K562 (cell line): ENCODE measurements around the gene PDE8B. TPM values are rescaled to one million over a fixed set of nuclear protein-coding genes. Genes with fewer than 3 reads are reported as not detected.

Experiments
- ATAC-seq: fragments of 200-7000 bp; cut with Tn5 transposase; 3 replicates; pipeline ENCODE4 v1.9.1; 2020; ENCODE audit warnings: moderate library complexity
- BruUV-seq: library from RNA; stranded (reverse); fragments of 400-500 nt; replicated peaks from 2 replicates; lab custom pipeline; 2021; lab: Mats Ljungman, UMichigan
- CTCF ChIA-PET: fragments of 300-600 bp; formaldehyde crosslinking; extraction: SDS; loops from one replicate; lab custom pipeline; 2021; ENCODE audit warnings: low intra/inter-chr PET ratio; lab: Yijun Ruan, JAX
- POLR2A ChIA-PET: fragments of 300-600, 350-650 bp; sonication (Branson Sonifier 250); formaldehyde crosslinking; extraction: SDS; loops from one replicate; lab custom pipeline; 2021; ENCODE audit warnings: antibody characterized with exemption, inconsistent platforms; lab: Yijun Ruan, JAX
- DNase-seq, 4 experiments: peaks; one replicate each; pipeline versions ENCODE4 v3.0.0 to v3.0.0-alpha.2; 2011 to 2018; ENCODE audit warnings: low spot score in 3 of 4, mixed read lengths in 3 of 4; ENCODE audit errors: extremely low read depth in 1 of 4
- FAIRE-seq: peaks from 2 replicates; lab custom pipeline; 2011; peaks lifted over from hg19 to GRCh38; lab: Jason Lieb, UNC
- H2AFZ ChIP-seq: 2 replicates; pipeline ENCODE4 v1.6.0; 2011; ENCODE audit warnings: low read depth, low read length, control low read depth, inconsistent platforms
- H3K27ac ChIP-seq: fragments of 200-600 bp; 3 replicates; pipeline ENCODE4 v1.8.0; 2011; ENCODE audit warnings: low read depth, mild to moderate bottlenecking, control low read depth, inconsistent platforms, low read length, moderate library complexity, mixed read lengths; ENCODE audit errors: extremely low read depth
- H3K27me3 ChIP-seq, 2 experiments: fragments of 300-600 bp in 1 of 2; 2 replicates in 1 of 2; 3 replicates in 1 of 2; pipeline versions ENCODE4 v1.6.0 to v1.8.0; 2011; ENCODE audit warnings: inconsistent platforms in 2 of 2, low read length in 2 of 2, mild to moderate bottlenecking in 1 of 2, mixed read lengths in 1 of 2, moderate library complexity in 1 of 2; ENCODE audit not compliant: control insufficient read depth in 2 of 2, insufficient read depth in 2 of 2
- H3K36me3 ChIP-seq: fragments of 300-600 bp; 3 replicates; pipeline ENCODE4 v1.8.0; 2011; ENCODE audit warnings: mild to moderate bottlenecking, low read length, inconsistent platforms; ENCODE audit not compliant: control insufficient read depth, insufficient read depth
- H3K4me1 ChIP-seq, 2 experiments: fragments of 200-600 bp in 1 of 2; replicated peaks in 1 of 2; 2 replicates in 1 of 2; 3 replicates in 1 of 2; pipeline versions ENCODE4 v1.5.1 to v1.8.0; 2011; ENCODE audit warnings: inconsistent platforms in 2 of 2, low read length in 2 of 2, mild to moderate bottlenecking in 1 of 2, mixed read lengths in 1 of 2, moderate library complexity in 1 of 2; ENCODE audit not compliant: control insufficient read depth in 2 of 2, insufficient read depth in 2 of 2
- H3K4me2 ChIP-seq: 2 replicates; pipeline ENCODE4 v1.6.1; 2011; ENCODE audit warnings: low read length, control low read depth, inconsistent platforms, mixed read lengths; ENCODE audit not compliant: insufficient read depth
- H3K4me3 ChIP-seq: fragments of 200-600 bp; sonication (generic), shearing (Covaris generic); 2 replicates; pipeline ENCODE4 v1.5.1; 2016; ENCODE audit warnings: control low read depth, inconsistent platforms
- H3K79me2 ChIP-seq: fragments of 200-600 bp; 3 replicates; pipeline ENCODE4 v1.8.0; 2011; ENCODE audit warnings: low read length, inconsistent platforms; ENCODE audit not compliant: control insufficient read depth, insufficient read depth
- H3K9ac ChIP-seq, 2 experiments: 2 replicates each; pipeline versions ENCODE4 v1.6.0 to v1.6.1; 2011; ENCODE audit warnings: low read depth in 2 of 2, low read length in 2 of 2, control low read depth in 1 of 2, inconsistent platforms in 1 of 2, mild to moderate bottlenecking in 1 of 2, mixed read lengths in 1 of 2; ENCODE audit not compliant: insufficient read depth in 1 of 2
- H3K9me1 ChIP-seq: one replicate; pipeline ENCODE4 v1.6.0; 2011; ENCODE audit warnings: inconsistent platforms, mild to moderate bottlenecking, low read length, moderate library complexity; ENCODE audit not compliant: control insufficient read depth, insufficient read depth
- H3K9me3 ChIP-seq: replicated peaks from 2 replicates; pipeline ENCODE4 v1.5.1; 2011; ENCODE audit warnings: low read depth, low read length, inconsistent platforms; ENCODE audit not compliant: control insufficient read depth, insufficient read depth
- H4K20me1 ChIP-seq: replicated peaks from 2 replicates; pipeline ENCODE4 v1.6.1; 2011; ENCODE audit warnings: low read length, inconsistent platforms, mixed read lengths; ENCODE audit not compliant: control insufficient read depth, insufficient read depth
- KLF16 ChIP-seq: IDR thresholded peaks from 2 replicates; pipeline ENCODE4 v1.6.1; 2016; ENCODE audit warnings: antibody characterized with exemption
- MTF1 ChIP-seq: fragments of 250-450 bp; sonication (Bioruptor Pico); IDR thresholded peaks from 2 replicates; pipeline ENCODE4 v1.9.0; 2021; ENCODE audit warnings: moderate library complexity, mild to moderate bottlenecking, inconsistent platforms, borderline replicate concordance
- NR2F6 ChIP-seq: fragments of 450-650 bp; formaldehyde crosslinking; IDR thresholded peaks from 2 replicates; pipeline ENCODE4 v1.4.0; 2020; ENCODE audit warnings: mild to moderate bottlenecking
- NRF1 ChIP-seq, 2 experiments: fragments of 450-650 bp; IDR thresholded peaks in 1 of 2; conservative IDR thresholded peaks in 1 of 2; 2 replicates each; pipeline ENCODE4 v1.6.1; 2014; ENCODE audit warnings: mild to moderate bottlenecking in 2 of 2
- RBM17 ChIP-seq: fragments of 200-400 bp; formaldehyde crosslinking; IDR thresholded peaks from 2 replicates; pipeline ENCODE4 v1.6.1; 2017; ENCODE audit warnings: low read depth, mild to moderate bottlenecking, low read length, borderline replicate concordance
- SMAD2 ChIP-seq: fragments of 150-350 bp; IDR thresholded peaks from 2 replicates; pipeline ENCODE4 v1.6.1; 2014; ENCODE audit warnings: low read depth, mild to moderate bottlenecking, low read length
- WGBS: fragments of 100-300 bp; shearing (Covaris generic); methylation state at CpG from one replicate; pipeline ENCODE4 v1.1.6; 2016; ENCODE audit warnings: low coverage, mixed read lengths; ENCODE audit not compliant: insufficient coverage; ENCODE audit errors: missing lambda C conversion rate; 5-methylcytosine and 5-hydroxymethylcytosine counted together
- in situ Hi-C: fragments of 300-500 bp; cut with MboI; formaldehyde crosslinking; loops from 4 replicates; pipeline ENCODE4 v1.15.0; 2018; ENCODE audit warnings: inconsistent platforms, mixed read lengths
- intact Hi-C: fragments of 100-400 bp; cut with micrococcal nuclease; formaldehyde crosslinking; loops from 2 replicates; pipeline ENCODE4 v1.14.2; 2022
- polyA plus RNA-seq, 8 experiments: library from polyadenylated mRNA; depleted of rRNA in 4 of 8; stranded (reverse) in 5 of 8; unstranded in 3 of 8; fragments of >200 nt; fragmentation: Nextera tagmentation in 2 of 8; fragmentation: Illumina TruSeq in 1 of 8; extraction: Ambion mirVana in 2 of 8; extraction: Trizol in 1 of 8; gene quantifications; 2 replicates each; pipeline versions ENCODE4 v1.2.1 to v1.2.3, GENCODE V29; 2011 to 2014; ENCODE audit warnings: inconsistent platforms in 1 of 8, missing spikeins in 1 of 8
- total RNA-seq, 7 experiments: library from RNA; depleted of rRNA in 6 of 7; stranded (reverse); fragments of >200 nt in 6 of 7; fragmentation: Illumina TruSeq in 2 of 7; extraction: Trizol in 2 of 7; gene quantifications; 2 replicates each; pipeline versions ENCODE4 v1.2.1 to v1.2.3, GENCODE V29; 2011 to 2021; ENCODE audit warnings: low replicate concordance in 1 of 7
- TF ChIP-seq, protein P1 (sequence below): fragments of 250-450 bp; sonication (Bioruptor Pico); IDR thresholded peaks from 2 replicates; pipeline ENCODE4 v1.5.0; 2021

The PDE8B gene
- total and polyA plus RNA-seq, 9 of the 15 experiments (the other 6 are each of a cell fraction or from before 2014, with no cell fraction given): 0.15 to 0.28 TPM; not detected in 7

GRCh38 chr5:77308154-77308960, 97.9 kb downstream of the PDE8B start:
- H3K4me2 ChIP-seq: no peak overlapping the region
- H3K9ac ChIP-seq: no peak overlapping the region; a peak in 1 of 4 replicates
- peaks cover 3 to 18% of the 10 kb centered on the region in 2 experiments; a peak in 3 of 5 replicates for H3K27me3 ChIP-seq
- 0% methylated on average over 12 of the region's 12 CpGs for WGBS
- no peaks in the 10 kb centered on the region for H3K9me1 ChIP-seq
- H4K20me1 ChIP-seq: no peaks in the 10 kb centered on the region; the same call in 1 of the 2 replicates
- TF ChIP-seq, protein P1, sequence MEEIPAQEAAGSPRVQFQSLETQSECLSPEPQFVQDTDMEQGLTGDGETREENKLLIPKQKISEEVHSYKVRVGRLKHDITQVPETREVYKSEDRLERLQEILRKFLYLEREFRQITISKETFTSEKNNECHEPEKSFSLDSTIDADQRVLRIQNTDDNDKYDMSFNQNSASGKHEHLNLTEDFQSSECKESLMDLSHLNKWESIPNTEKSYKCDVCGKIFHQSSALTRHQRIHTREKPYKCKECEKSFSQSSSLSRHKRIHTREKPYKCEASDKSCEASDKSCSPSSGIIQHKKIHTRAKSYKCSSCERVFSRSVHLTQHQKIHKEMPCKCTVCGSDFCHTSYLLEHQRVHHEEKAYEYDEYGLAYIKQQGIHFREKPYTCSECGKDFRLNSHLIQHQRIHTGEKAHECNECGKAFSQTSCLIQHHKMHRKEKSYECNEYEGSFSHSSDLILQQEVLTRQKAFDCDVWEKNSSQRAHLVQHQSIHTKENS (CRISPR knock-in tag): no peak
- no peak for TF ChIP-seq NR2F6 (CRISPR knock-in tag)
- TF ChIP-seq MTF1 (CRISPR knock-in tag): no peak
- TF ChIP-seq KLF16: no peak
- no peak for TF ChIP-seq RBM17
- no peak for TF ChIP-seq SMAD2
- no peak for TF ChIP-seq NRF1 (conservative IDR thresholded peaks at IDR 0.05 in 1 of 2, IDR thresholded peaks at IDR 0.05 in 1 of 2)
- no peaks in the 10 kb centered on the region for H3K9me3 ChIP-seq
- H3K4me1 ChIP-seq: no peaks in the 10 kb centered on the region
- intact Hi-C loops (no loop called here), in situ Hi-C loops (no loop called here)
- H3K27ac ChIP-seq: no peak overlapping the region
- ChIA-PET POLR2A (no interaction called here), CTCF (no interaction called here)
- BruUV-seq: no TSS peak
- DNase-seq: no peak
- FAIRE-seq: no peak
- no peak overlapping the region for H2AFZ ChIP-seq
- H3K36me3 ChIP-seq: no peaks in the 10 kb centered on the region
- no peaks in the 10 kb centered on the region for H3K79me2 ChIP-seq
- H3K4me3 ChIP-seq: no peak overlapping the region
- ATAC-seq: no peak
